ENCODE results near the gene OIP5. TPM values are rescaled to one million over a fixed set of nuclear protein-coding genes. Genes with fewer than 3 reads are reported as not detected.

Gene OIP5
- total and polyA plus RNA-seq, 9 of the 15 experiments (the other 6 are each of a cell fraction or from before 2014, with no cell fraction given): 8.3 to 54.8 (median 35.3) TPM

DNA sequence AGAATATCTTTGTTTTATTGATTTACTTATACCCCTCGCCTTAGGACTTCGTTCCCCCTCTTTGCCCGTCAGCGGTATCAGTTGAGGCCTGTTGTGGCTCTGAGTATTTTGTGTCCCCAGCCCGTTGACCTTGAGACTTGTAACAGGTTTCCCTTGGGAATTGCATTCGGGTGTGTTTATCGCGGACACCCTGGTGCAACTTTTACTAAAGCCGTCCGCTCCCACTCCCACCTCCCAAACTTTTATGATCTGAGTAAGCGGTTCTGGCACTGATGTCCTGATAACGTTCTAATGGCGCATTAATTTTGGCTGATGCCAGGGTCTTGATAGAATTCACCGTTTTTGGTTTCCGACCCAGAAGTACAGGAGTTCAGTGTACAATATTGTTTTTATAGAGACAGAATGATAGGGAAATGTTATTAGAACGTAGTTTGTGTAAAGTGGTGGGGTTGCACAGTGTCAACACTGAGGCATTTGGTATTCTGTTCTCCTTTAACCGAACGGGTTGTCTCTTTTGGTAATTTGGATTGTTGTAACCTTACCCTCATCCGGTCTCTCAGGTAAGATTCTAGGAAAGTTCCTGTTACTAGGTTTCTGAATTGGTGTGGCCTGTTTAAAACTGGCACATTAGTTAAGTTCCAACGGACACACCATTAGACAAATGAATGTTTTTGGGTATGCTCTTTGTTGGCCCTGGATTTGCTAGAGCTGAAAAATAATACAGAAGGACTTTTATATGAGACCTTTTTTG is 47.8 kb downstream of the OIP5 start (continued):
- TF ChIP-seq, protein P1, sequence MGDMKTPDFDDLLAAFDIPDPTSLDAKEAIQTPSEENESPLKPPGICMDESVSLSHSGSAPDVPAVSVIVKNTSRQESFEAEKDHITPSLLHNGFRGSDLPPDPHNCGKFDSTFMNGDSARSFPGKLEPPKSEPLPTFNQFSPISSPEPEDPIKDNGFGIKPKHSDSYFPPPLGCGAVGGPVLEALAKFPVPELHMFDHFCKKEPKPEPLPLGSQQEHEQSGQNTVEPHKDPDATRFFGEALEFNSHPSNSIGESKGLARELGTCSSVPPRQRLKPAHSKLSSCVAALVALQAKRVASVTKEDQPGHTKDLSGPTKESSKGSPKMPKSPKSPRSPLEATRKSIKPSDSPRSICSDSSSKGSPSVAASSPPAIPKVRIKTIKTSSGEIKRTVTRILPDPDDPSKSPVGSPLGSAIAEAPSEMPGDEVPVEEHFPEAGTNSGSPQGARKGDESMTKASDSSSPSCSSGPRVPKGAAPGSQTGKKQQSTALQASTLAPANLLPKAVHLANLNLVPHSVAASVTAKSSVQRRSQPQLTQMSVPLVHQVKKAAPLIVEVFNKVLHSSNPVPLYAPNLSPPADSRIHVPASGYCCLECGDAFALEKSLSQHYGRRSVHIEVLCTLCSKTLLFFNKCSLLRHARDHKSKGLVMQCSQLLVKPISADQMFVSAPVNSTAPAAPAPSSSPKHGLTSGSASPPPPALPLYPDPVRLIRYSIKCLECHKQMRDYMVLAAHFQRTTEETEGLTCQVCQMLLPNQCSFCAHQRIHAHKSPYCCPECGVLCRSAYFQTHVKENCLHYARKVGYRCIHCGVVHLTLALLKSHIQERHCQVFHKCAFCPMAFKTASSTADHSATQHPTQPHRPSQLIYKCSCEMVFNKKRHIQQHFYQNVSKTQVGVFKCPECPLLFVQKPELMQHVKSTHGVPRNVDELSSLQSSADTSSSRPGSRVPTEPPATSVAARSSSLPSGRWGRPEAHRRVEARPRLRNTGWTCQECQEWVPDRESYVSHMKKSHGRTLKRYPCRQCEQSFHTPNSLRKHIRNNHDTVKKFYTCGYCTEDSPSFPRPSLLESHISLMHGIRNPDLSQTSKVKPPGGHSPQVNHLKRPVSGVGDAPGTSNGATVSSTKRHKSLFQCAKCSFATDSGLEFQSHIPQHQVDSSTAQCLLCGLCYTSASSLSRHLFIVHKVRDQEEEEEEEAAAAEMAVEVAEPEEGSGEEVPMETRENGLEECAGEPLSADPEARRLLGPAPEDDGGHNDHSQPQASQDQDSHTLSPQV (IDR thresholded peaks at IDR 0.05): 0 out of 2 replicates have a peak, but pooled peaks have one; percentile 17
- TF ChIP-seq, protein P2, sequence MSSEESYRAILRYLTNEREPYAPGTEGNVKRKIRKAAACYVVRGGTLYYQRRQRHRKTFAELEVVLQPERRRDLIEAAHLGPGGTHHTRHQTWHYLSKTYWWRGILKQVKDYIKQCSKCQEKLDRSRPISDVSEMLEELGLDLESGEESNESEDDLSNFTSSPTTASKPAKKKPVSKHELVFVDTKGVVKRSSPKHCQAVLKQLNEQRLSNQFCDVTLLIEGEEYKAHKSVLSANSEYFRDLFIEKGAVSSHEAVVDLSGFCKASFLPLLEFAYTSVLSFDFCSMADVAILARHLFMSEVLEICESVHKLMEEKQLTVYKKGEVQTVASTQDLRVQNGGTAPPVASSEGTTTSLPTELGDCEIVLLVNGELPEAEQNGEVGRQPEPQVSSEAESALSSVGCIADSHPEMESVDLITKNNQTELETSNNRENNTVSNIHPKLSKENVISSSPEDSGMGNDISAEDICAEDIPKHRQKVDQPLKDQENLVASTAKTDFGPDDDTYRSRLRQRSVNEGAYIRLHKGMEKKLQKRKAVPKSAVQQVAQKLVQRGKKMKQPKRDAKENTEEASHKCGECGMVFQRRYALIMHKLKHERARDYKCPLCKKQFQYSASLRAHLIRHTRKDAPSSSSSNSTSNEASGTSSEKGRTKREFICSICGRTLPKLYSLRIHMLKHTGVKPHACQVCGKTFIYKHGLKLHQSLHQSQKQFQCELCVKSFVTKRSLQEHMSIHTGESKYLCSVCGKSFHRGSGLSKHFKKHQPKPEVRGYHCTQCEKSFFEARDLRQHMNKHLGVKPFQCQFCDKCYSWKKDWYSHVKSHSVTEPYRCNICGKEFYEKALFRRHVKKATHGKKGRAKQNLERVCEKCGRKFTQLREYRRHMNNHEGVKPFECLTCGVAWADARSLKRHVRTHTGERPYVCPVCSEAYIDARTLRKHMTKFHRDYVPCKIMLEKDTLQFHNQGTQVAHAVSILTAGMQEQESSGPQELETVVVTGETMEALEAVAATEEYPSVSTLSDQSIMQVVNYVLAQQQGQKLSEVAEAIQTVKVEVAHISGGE (CRISPR knock-in tag; IDR thresholded peaks at IDR 0.05): peak in 1 of 3 experiments; percentile 82; a peak in 2 of 6 replicates
- TF ChIP-seq POLR2AphosphoS5 (IDR thresholded peaks at IDR 0.05; ENCODE audit: control insufficient read depth, insufficient read depth, low read depth, low read length) (peak; percentile 20; the same call in 1 of the 2 replicates), DMBX1 (CRISPR knock-in tag; IDR thresholded peaks at IDR 0.05; ENCODE audit: borderline replicate concordance) (no peak), CC2D1A (IDR thresholded peaks at IDR 0.05) (no peak), HDAC3 (IDR thresholded peaks at IDR 0.05; ENCODE audit: borderline replicate concordance, partially characterized antibody) (peak; percentile 33), NR2C2 (CRISPR knock-in tag; IDR thresholded peaks at IDR 0.05) (no peak), NR2C2 (tag; IDR thresholded peaks at IDR 0.05) (peak; percentile 51; the same call in 1 of the 2 replicates)
- TF ChIP-seq, protein P3, sequence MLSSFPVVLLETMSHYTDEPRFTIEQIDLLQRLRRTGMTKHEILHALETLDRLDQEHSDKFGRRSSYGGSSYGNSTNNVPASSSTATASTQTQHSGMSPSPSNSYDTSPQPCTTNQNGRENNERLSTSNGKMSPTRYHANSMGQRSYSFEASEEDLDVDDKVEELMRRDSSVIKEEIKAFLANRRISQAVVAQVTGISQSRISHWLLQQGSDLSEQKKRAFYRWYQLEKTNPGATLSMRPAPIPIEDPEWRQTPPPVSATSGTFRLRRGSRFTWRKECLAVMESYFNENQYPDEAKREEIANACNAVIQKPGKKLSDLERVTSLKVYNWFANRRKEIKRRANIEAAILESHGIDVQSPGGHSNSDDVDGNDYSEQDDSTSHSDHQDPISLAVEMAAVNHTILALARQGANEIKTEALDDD (IDR thresholded peaks at IDR 0.05): peak; percentile 33; the same call in 1 of the 2 replicates
- TF ChIP-seq, protein P4, sequence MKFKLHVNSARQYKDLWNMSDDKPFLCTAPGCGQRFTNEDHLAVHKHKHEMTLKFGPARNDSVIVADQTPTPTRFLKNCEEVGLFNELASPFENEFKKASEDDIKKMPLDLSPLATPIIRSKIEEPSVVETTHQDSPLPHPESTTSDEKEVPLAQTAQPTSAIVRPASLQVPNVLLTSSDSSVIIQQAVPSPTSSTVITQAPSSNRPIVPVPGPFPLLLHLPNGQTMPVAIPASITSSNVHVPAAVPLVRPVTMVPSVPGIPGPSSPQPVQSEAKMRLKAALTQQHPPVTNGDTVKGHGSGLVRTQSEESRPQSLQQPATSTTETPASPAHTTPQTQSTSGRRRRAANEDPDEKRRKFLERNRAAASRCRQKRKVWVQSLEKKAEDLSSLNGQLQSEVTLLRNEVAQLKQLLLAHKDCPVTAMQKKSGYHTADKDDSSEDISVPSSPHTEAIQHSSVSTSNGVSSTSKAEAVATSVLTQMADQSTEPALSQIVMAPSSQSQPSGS (CRISPR knock-in tag; IDR thresholded peaks at IDR 0.05): no peak

All from K562 (cell line).